Adrenal gland (tissue), 5 donors: Measurements from ENCODE around the gene FGFRL1.

Source experiments
- POLR2A ChIP-seq, 2 donors: fragments of 450-650 bp; IDR thresholded peaks; one replicate each; pipeline ENCODE4 v1.6.1; 2017; ENCODE audit warnings: antibody characterized with exemption in 2 of 2, mild to moderate bottlenecking in 2 of 2, moderate library complexity in 1 of 2
- TF ChIP-seq, protein P1 (sequence below), 6 experiments: fragments of 450-650 bp in 4 of 6; fragments of 200-600 bp in 2 of 6; sonication (generic) in 1 of 6; IDR thresholded peaks; 1 replicate in 5 of 6; 2 replicates in 1 of 6; pipeline versions ENCODE4 v1.5.1 to v1.8.0; 2016 to 2021; ENCODE audit warnings: antibody characterized with exemption in 6 of 6, mild to moderate bottlenecking in 2 of 6, moderate library complexity in 1 of 6
- donor health status: DM: no; HTN: no; CAD: no.

DNA sequence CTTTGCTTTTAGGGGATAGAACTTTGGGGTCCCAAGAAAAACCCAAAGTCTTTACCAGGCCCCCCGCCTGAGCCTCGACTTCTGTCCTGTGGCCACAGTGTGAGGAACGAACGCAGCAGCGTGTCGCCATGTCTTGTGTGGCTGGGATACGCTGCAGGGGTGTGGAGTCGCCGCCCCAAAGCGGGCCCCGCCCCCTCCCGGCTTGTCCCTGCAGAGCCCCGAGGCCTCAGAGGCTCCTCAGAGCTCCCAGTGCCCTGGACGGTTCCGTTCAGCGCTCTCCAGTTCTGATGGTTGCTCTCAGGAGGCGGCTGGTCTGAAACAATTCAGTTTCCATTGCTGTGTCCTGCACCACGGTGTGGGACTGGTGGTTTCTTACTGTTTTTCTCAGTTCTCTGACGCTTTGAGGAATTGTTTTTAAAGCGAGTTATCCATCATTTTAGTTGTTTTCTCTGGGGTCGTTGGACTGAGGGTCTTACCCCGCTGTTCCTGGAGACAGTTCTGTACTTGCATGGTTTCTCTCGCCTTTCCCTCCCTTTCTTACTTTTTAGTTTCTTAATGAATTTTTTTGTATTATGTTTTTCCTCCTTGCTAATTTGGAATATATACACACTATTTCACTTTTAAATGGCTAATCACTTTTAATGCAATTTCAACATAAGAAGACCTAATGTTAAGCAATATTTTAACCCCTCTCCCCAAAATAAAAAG is 26.1 kb upstream of the FGFRL1 start:
- TF ChIP-seq, protein P1, sequence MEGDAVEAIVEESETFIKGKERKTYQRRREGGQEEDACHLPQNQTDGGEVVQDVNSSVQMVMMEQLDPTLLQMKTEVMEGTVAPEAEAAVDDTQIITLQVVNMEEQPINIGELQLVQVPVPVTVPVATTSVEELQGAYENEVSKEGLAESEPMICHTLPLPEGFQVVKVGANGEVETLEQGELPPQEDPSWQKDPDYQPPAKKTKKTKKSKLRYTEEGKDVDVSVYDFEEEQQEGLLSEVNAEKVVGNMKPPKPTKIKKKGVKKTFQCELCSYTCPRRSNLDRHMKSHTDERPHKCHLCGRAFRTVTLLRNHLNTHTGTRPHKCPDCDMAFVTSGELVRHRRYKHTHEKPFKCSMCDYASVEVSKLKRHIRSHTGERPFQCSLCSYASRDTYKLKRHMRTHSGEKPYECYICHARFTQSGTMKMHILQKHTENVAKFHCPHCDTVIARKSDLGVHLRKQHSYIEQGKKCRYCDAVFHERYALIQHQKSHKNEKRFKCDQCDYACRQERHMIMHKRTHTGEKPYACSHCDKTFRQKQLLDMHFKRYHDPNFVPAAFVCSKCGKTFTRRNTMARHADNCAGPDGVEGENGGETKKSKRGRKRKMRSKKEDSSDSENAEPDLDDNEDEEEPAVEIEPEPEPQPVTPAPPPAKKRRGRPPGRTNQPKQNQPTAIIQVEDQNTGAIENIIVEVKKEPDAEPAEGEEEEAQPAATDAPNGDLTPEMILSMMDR (IDR thresholded peaks at IDR 0.05): no peak
- TF ChIP-seq POLR2A (IDR thresholded peaks at IDR 0.05): peak in 1 of 2 donors; percentile 68
